Measurements from ENCODE around the gene PRKAG2.

- no peak for TF ChIP-seq POLR2AphosphoS5 (IDR thresholded peaks at IDR 0.05; ENCODE audit: borderline replicate concordance, low read depth, low read length)
- no peak for TF ChIP-seq EZH2 (IDR thresholded peaks at IDR 0.05)
- no peak for TF ChIP-seq FOXP2 (optimal IDR thresholded peaks at IDR 0.05; ENCODE audit: control extremely low read depth, extremely low read length, insufficient read depth)
These were observed 43.7 kb downstream of the PRKAG2 start for GRCh38 chr7:151833213-151833651.

Data from SK-N-MC (cell line).